ENCODE measurements around the gene ZZZ3.

- no peak for TF ChIP-seq CREB5 (CRISPR knock-in tag; IDR thresholded peaks at IDR 0.05; ENCODE audit: low read depth)
- no peak for TF ChIP-seq PATZ1 (CRISPR knock-in tag; IDR thresholded peaks at IDR 0.05; ENCODE audit: borderline replicate concordance)
- TF ChIP-seq ZC3H10 (CRISPR knock-in tag; IDR thresholded peaks at IDR 0.05): no peak
- TF ChIP-seq TOX (CRISPR knock-in tag; IDR thresholded peaks at IDR 0.05; ENCODE audit: borderline replicate concordance): no peak
- TF ChIP-seq CSRNP3 (CRISPR knock-in tag; IDR thresholded peaks at IDR 0.05): no peak
- TF ChIP-seq ZFP30 (CRISPR knock-in tag; IDR thresholded peaks at IDR 0.05): no peak
- TF ChIP-seq ZNF8 (CRISPR knock-in tag; IDR thresholded peaks at IDR 0.05): no peak
- TF ChIP-seq CSDC2 (CRISPR knock-in tag; IDR thresholded peaks at IDR 0.05): no peak
- TF ChIP-seq ARNTL (CRISPR knock-in tag; IDR thresholded peaks at IDR 0.05; ENCODE audit: borderline replicate concordance, low read depth): no peak
- TF ChIP-seq ZFP3 (CRISPR knock-in tag; IDR thresholded peaks at IDR 0.05): no peak
- no peak for TF ChIP-seq ZNF565 (CRISPR knock-in tag; conservative IDR thresholded peaks at IDR 0.05; ENCODE audit: low read depth)
Measured at GRCh38 chr1:77658271-77658670, 24.2 kb downstream of the ZZZ3 start.

All from SK-N-SH treated with all-trans-retinoic acid at 6 μM for 48 hours (cell line).